OCI-LY1 (cell line): Measurements from ENCODE around the gene AEN.
"Not testable (repeated sequence)": the region's sequence is repeated elsewhere in the genome, so short reads cannot be mapped to it uniquely, and the experiment has no call there.

Experiments used
- H2AFZ ChIP-seq: fragments of 200-600 bp; sonication (generic), shearing (Covaris generic); 2 replicates; pipeline ENCODE4 v1.6.0; 2014; ENCODE audit warnings: antibody characterized with exemption, mild to moderate bottlenecking, low read length
- H3F3A ChIP-seq: fragments of 200-600 bp; sonication (generic), shearing (Covaris generic); 2 replicates; pipeline ENCODE4 v1.6.0; 2014; ENCODE audit warnings: mild to moderate bottlenecking, antibody characterized with exemption, low read length, moderate library complexity; ENCODE audit not compliant: insufficient read depth
- H3K27ac ChIP-seq: fragments of 200-600 bp; sonication (generic); 2 replicates; pipeline ENCODE4 v1.5.1; 2014; ENCODE audit warnings: low read length, mixed run types, mild to moderate bottlenecking, low read depth; ENCODE audit not compliant: poor library complexity, severe bottlenecking
- H3K27me3 ChIP-seq: fragments of 200-600 bp; sonication (generic); 2 replicates; pipeline ENCODE4 v1.6.0; 2014; ENCODE audit warnings: antibody characterized with exemption, mild to moderate bottlenecking, low read length, moderate library complexity; ENCODE audit not compliant: insufficient read depth
- H3K36me3 ChIP-seq: fragments of 200-600 bp; sonication (generic); 2 replicates; pipeline ENCODE4 v1.6.1; 2014; ENCODE audit warnings: mild to moderate bottlenecking, antibody characterized with exemption, low read length, moderate library complexity, mixed read lengths; ENCODE audit not compliant: insufficient read depth
- H3K4me1 ChIP-seq: fragments of 200-600 bp; sonication (generic); 2 replicates; pipeline ENCODE4 v1.5.1; 2014; ENCODE audit warnings: mild to moderate bottlenecking, low read length, moderate library complexity; ENCODE audit not compliant: insufficient read depth, severe bottlenecking
- H3K4me2 ChIP-seq: fragments of 200-600 bp; sonication (generic), shearing (Covaris generic); 2 replicates; pipeline ENCODE4 v1.6.1; 2014; ENCODE audit warnings: low read length
- H3K4me3 ChIP-seq: fragments of 200-600 bp; sonication (generic); 2 replicates; pipeline ENCODE4 v1.5.1; 2014; ENCODE audit warnings: low read length, low read depth, mild to moderate bottlenecking, mixed read lengths; ENCODE audit not compliant: poor library complexity, severe bottlenecking
- H3K79me2 ChIP-seq: fragments of 200-600 bp; shearing (Covaris generic); 2 replicates; pipeline ENCODE4 v1.6.1; 2016; ENCODE audit warnings: mixed run types, low read length, mixed read lengths; ENCODE audit not compliant: insufficient read depth
- H3K9ac ChIP-seq: fragments of 200-600 bp; sonication (generic), shearing (Covaris generic); 2 replicates; pipeline ENCODE4 v1.6.1; 2014; ENCODE audit warnings: mild to moderate bottlenecking, low read length, mixed read lengths
- H3K9me2 ChIP-seq: fragments of 200-600 bp; sonication (generic), shearing (Covaris generic); 2 replicates; pipeline ENCODE4 v1.6.1; 2014; ENCODE audit warnings: low read depth, mild to moderate bottlenecking, low read length, mixed read lengths
- H3K9me3 ChIP-seq: fragments of 200-600 bp; shearing (Covaris generic); 2 replicates; pipeline ENCODE4 v1.6.1; 2014; ENCODE audit warnings: low read length, mixed read lengths
- H4K20me1 ChIP-seq: fragments of 200-600 bp; sonication (generic), shearing (Covaris generic); 2 replicates; pipeline ENCODE4 v1.6.0; 2016; ENCODE audit warnings: mild to moderate bottlenecking, low read length; ENCODE audit not compliant: insufficient read depth
- EZH2 ChIP-seq: fragments of 200-600 bp; sonication (generic), shearing (Covaris generic); IDR thresholded peaks from 2 replicates; pipeline ENCODE4 v1.8.0; 2017; ENCODE audit warnings: borderline replicate concordance, mixed run types, mild to moderate bottlenecking, antibody characterized with exemption, low read length, moderate library complexity, mixed read lengths
- TF ChIP-seq, protein P1 (sequence below): fragments of 200-600 bp; sonication (generic), shearing (Covaris generic); IDR thresholded peaks from 2 replicates; pipeline ENCODE4 v1.5.1; 2017; ENCODE audit warnings: mild to moderate bottlenecking, antibody characterized with exemption, low read length, moderate library complexity, mixed read lengths

The AEN gene

GRCh38 chr15:88641959-88642452 is 20.9 kb downstream of the AEN start:
- no peak overlapping the region for H3K4me3 ChIP-seq
- no peaks in the 10 kb centered on the region for H3K79me2 ChIP-seq
- peak overlapping the region; percentile 96 for H3K27ac ChIP-seq

GRCh38 chr15:88642514-88642913 is 21.4 kb downstream of the AEN start:
- not testable (repeated sequence) for H3K4me3 ChIP-seq, H2AFZ ChIP-seq, H3K9ac ChIP-seq, H3K9me3 ChIP-seq, H3K27me3 ChIP-seq, H3K79me2 ChIP-seq, H3F3A ChIP-seq, H4K20me1 ChIP-seq, H3K36me3 ChIP-seq, H3K9me2 ChIP-seq
- peaks cover 79% of the 10 kb centered on the region for H3K4me1 ChIP-seq
- H3K27ac ChIP-seq, result peak overlapping the region; percentile 96
- peak overlapping the region; percentile 30; the same call in 1 of the 2 replicates for H3K4me2 ChIP-seq

More at GRCh38 chr15:88641959-88642452, 20.9 kb downstream of the AEN start:
- no peak overlapping the region for H2AFZ ChIP-seq
- no peaks in the 10 kb centered on the region for H3K9me3 ChIP-seq
- no peaks in the 10 kb centered on the region for H4K20me1 ChIP-seq
- peaks cover 10% of the 10 kb centered on the region for H3K36me3 ChIP-seq
- no peak overlapping the region for H3K9ac ChIP-seq
- TF ChIP-seq EZH2, result no peak
- TF ChIP-seq, protein P1, sequence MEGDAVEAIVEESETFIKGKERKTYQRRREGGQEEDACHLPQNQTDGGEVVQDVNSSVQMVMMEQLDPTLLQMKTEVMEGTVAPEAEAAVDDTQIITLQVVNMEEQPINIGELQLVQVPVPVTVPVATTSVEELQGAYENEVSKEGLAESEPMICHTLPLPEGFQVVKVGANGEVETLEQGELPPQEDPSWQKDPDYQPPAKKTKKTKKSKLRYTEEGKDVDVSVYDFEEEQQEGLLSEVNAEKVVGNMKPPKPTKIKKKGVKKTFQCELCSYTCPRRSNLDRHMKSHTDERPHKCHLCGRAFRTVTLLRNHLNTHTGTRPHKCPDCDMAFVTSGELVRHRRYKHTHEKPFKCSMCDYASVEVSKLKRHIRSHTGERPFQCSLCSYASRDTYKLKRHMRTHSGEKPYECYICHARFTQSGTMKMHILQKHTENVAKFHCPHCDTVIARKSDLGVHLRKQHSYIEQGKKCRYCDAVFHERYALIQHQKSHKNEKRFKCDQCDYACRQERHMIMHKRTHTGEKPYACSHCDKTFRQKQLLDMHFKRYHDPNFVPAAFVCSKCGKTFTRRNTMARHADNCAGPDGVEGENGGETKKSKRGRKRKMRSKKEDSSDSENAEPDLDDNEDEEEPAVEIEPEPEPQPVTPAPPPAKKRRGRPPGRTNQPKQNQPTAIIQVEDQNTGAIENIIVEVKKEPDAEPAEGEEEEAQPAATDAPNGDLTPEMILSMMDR, result no peak
- H3K27me3 ChIP-seq, result no peaks in the 10 kb centered on the region
- peak overlapping the region; percentile 30; the same call in 1 of the 2 replicates for H3K4me2 ChIP-seq
- H3F3A ChIP-seq, result no peaks in the 10 kb centered on the region
- H3K4me1 ChIP-seq, result peaks cover 79% of the 10 kb centered on the region
- H3K9me2 ChIP-seq, result no peaks in the 10 kb centered on the region

DNA sequence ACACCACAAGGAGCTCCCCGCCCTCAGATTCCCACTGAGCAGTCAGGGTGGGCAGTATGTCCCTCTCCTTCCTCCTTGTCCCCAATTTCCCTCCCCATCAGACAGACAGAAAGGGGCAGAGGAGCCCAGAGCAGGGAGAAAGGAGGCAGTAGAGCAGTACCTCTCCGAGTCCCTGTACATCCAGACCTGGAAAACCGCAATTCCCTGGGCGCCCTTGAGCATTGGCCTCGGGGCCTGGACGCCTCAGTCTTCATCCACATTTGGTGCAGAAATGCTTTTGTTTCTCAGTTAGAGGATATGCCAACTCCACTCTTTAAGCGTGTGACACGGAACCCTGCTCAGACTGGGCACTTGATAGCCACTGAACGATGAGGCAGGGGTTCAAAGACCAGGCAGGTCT is 23.6 kb downstream of the AEN start:
- H3K9ac ChIP-seq, result no peak overlapping the region
- H3K27ac ChIP-seq, result no peak overlapping the region
- no peaks in the 10 kb centered on the region for H3K9me2 ChIP-seq
- H3K36me3 ChIP-seq, result peaks cover 10% of the 10 kb centered on the region
- peaks cover 61% of the 10 kb centered on the region for H3K4me1 ChIP-seq
- no peaks in the 10 kb centered on the region for H3K9me3 ChIP-seq
- H4K20me1 ChIP-seq, result no peaks in the 10 kb centered on the region
- no peak overlapping the region for H3K4me3 ChIP-seq
- no peak for TF ChIP-seq EZH2
- TF ChIP-seq, protein P1, result no peak
- no peaks in the 10 kb centered on the region for H3K27me3 ChIP-seq
- no peak overlapping the region; the same call in 1 of the 2 replicates for H3K4me2 ChIP-seq
- H3K79me2 ChIP-seq, result no peaks in the 10 kb centered on the region
- no peak overlapping the region for H2AFZ ChIP-seq
- no peaks in the 10 kb centered on the region for H3F3A ChIP-seq
